ENCODE results near the gene ABCA4. TPM values are rescaled to one million over a fixed set of nuclear protein-coding genes. Genes with fewer than 3 reads are reported as not detected.

Gene ABCA4
- total RNA-seq, 1 donor from 2014 or later = 0.49 TPM

- Histone ChIP-seq H3K4me1 (peaks cover 15% of the 10 kb centered on the region), H3K27me3 (no peaks in the 10 kb centered on the region), H3K4me3 (no peak overlapping the region), H3K36me3 (no peaks in the 10 kb centered on the region), H3K27ac (no peak overlapping the region), H3K9me3 (no peaks in the 10 kb centered on the region)
- intact Hi-C loops (cut with DNase I) = no loop called here
- TF ChIP-seq CTCF (IDR thresholded peaks at IDR 0.05) = no peak
- TF ChIP-seq POLR2AphosphoS5 (IDR thresholded peaks at IDR 0.05; ENCODE audit: insufficient read depth in 1 of 2, low read depth in 1 of 2) = no peak
- no peak for TF ChIP-seq POLR2A (IDR thresholded peaks at IDR 0.05)
- no peak for DNase-seq (ENCODE audit: extremely low spot score in 2 of 2)
These were observed 23.9 kb upstream of the ABCA4 start for GRCh38 chr1:94144836-94145235.

GRCh38 chr1:94143809-94144176 lies 22.8 kb upstream of the ABCA4 start:
- DNase-seq (ENCODE audit: extremely low spot score in 2 of 2) = no peak

GRCh38 chr1:94143173-94143808 lies 22.3 kb upstream of the ABCA4 start:
- no peak for TF ChIP-seq POLR2AphosphoS5 (IDR thresholded peaks at IDR 0.05; ENCODE audit: insufficient read depth in 1 of 2, low read depth in 1 of 2)
- no peak for TF ChIP-seq CTCF (IDR thresholded peaks at IDR 0.05)
- TF ChIP-seq POLR2A (IDR thresholded peaks at IDR 0.05) = no peak
- no peaks in the 10 kb centered on the region for H3K9me3 ChIP-seq
- H3K27me3 ChIP-seq = no peaks in the 10 kb centered on the region
- no peaks in the 10 kb centered on the region for H3K36me3 ChIP-seq
- no peak for DNase-seq (ENCODE audit: extremely low spot score in 2 of 2)
- no peak overlapping the region for H3K27ac ChIP-seq
- intact Hi-C loops (cut with DNase I) = no loop called here
- peaks cover 15% of the 10 kb centered on the region for H3K4me1 ChIP-seq
- no peak overlapping the region for H3K4me3 ChIP-seq

More at GRCh38 chr1:94143809-94144176, 22.8 kb upstream of the ABCA4 start:
- no peaks in the 10 kb centered on the region for H3K27me3 ChIP-seq
- no peaks in the 10 kb centered on the region for H3K36me3 ChIP-seq
- H3K27ac ChIP-seq = no peak overlapping the region
- TF ChIP-seq POLR2AphosphoS5 (IDR thresholded peaks at IDR 0.05; ENCODE audit: insufficient read depth in 1 of 2, low read depth in 1 of 2) (no peak), POLR2A (IDR thresholded peaks at IDR 0.05) (no peak), CTCF (IDR thresholded peaks at IDR 0.05) (no peak)
- no peaks in the 10 kb centered on the region for H3K9me3 ChIP-seq
- H3K4me1 ChIP-seq = peaks cover 15% of the 10 kb centered on the region
- intact Hi-C loops (cut with DNase I) = no loop called here
- no peak overlapping the region for H3K4me3 ChIP-seq

GRCh38 chr1:94142583-94142982 lies 21.6 kb upstream of the ABCA4 start:
- H3K27ac ChIP-seq = no peak overlapping the region
- no peak overlapping the region for H3K4me3 ChIP-seq
- no peaks in the 10 kb centered on the region for H3K9me3 ChIP-seq
- TF ChIP-seq CTCF (IDR thresholded peaks at IDR 0.05) (no peak), POLR2AphosphoS5 (IDR thresholded peaks at IDR 0.05; ENCODE audit: insufficient read depth in 1 of 2, low read depth in 1 of 2) (no peak), POLR2A (IDR thresholded peaks at IDR 0.05) (no peak)
- intact Hi-C loops (cut with DNase I) = no loop called here
- H3K27me3 ChIP-seq = no peaks in the 10 kb centered on the region
- no peaks in the 10 kb centered on the region for H3K36me3 ChIP-seq
- peaks cover 15% of the 10 kb centered on the region for H3K4me1 ChIP-seq
- no peak for DNase-seq (ENCODE audit: extremely low spot score in 2 of 2)

- DNase-seq (ENCODE audit: extremely low spot score in 2 of 2) = no peak
- Histone ChIP-seq H3K4me3 (no peak overlapping the region), H3K27ac (no peak overlapping the region), H3K9me3 (no peaks in the 10 kb centered on the region), H3K27me3 (no peaks in the 10 kb centered on the region), H3K36me3 (no peaks in the 10 kb centered on the region), H3K4me1 (peaks cover 15% of the 10 kb centered on the region)
- TF ChIP-seq POLR2A (IDR thresholded peaks at IDR 0.05) (no peak), POLR2AphosphoS5 (IDR thresholded peaks at IDR 0.05; ENCODE audit: insufficient read depth in 1 of 2, low read depth in 1 of 2) (no peak), CTCF (IDR thresholded peaks at IDR 0.05) (no peak)
- intact Hi-C loops (cut with DNase I) = no loop called here
These were observed 21.1 kb upstream of the ABCA4 start for GRCh38 chr1:94142022-94142421.
